GM21825 (cell line): ENCODE data around the gene KLRC3.
"Not testable (repeated sequence)": the region's sequence is repeated elsewhere in the genome, so short reads cannot be mapped to it uniquely, and the experiment has no call there.

Experiments used
- ATAC-seq: cut with Tn5 transposase; IDR thresholded peaks from one replicate; pipeline ENCODE4 v1.9.1; 2021; ENCODE audit warnings: mild to moderate bottlenecking, moderate library complexity; ENCODE audit not compliant: unreplicated experiment

KLRC3 gene

GRCh38 chr12:10420334-10420733, at the start of gene KLRC3:
Gene KLRC3 (minus strand): TSS chr12:10420595. CDS start chr12:10420550, 45 bp downstream.
- ATAC-seq = not testable (repeated sequence)

GRCh38 chr12:10469701-10470100, 49.3 kb upstream of the KLRC3 start:
- no peak for ATAC-seq

- ATAC-seq = no peak
These were observed 45.9 kb upstream of the KLRC3 start for GRCh38 chr12:10466311-10466710.

GRCh38 chr12:10457760-10458159, 37.4 kb upstream of the KLRC3 start:
- no peak for ATAC-seq

GRCh38 chr12:10456856-10457255, 36.5 kb upstream of the KLRC3 start:
- ATAC-seq = no peak

- ATAC-seq = no peak
These were observed 35.4 kb upstream of the KLRC3 start for GRCh38 chr12:10455766-10456165.

GRCh38 chr12:10454531-10454930, 34.1 kb upstream of the KLRC3 start:
- ATAC-seq = no peak

- ATAC-seq = no peak
These were observed 32.8 kb upstream of the KLRC3 start, which contains the start of gene KLRC1 for GRCh38 chr12:10453156-10453555. Gene KLRC1 (minus strand): TSS chr12:10453377. CDS start chr12:10451156, 2,221 bp downstream.

GRCh38 chr12:10448236-10448635, 27.8 kb upstream of the KLRC3 start:
- ATAC-seq = no peak

- ATAC-seq = not testable (repeated sequence)
These were observed 25.7 kb upstream of the KLRC3 start for GRCh38 chr12:10446052-10446451.

GRCh38 chr12:10441144-10441543, 20.7 kb upstream of the KLRC3 start:
- ATAC-seq = not testable (repeated sequence)

- ATAC-seq = not testable (repeated sequence)
These were observed 19.3 kb upstream of the KLRC3 start for GRCh38 chr12:10439608-10440274.

- not testable (repeated sequence) for ATAC-seq
These were observed 17.2 kb upstream of the KLRC3 start for GRCh38 chr12:10437601-10438000.

- ATAC-seq = not testable (repeated sequence)
These were observed 15.4 kb upstream of the KLRC3 start, which contains the start of gene KLRC2 for GRCh38 chr12:10435816-10436215. Gene KLRC2 (minus strand): TSS chr12:10436010. CDS start chr12:10435986, 24 bp downstream.

- ATAC-seq = not testable (repeated sequence)
These were observed 10.2 kb upstream of the KLRC3 start for GRCh38 chr12:10430623-10431022.

- not testable (repeated sequence) for ATAC-seq
These were observed 5.5 kb upstream of the KLRC3 start for GRCh38 chr12:10425938-10426337.

- ATAC-seq = not testable (repeated sequence)
These were observed 4.0 kb upstream of the KLRC3 start for GRCh38 chr12:10424260-10424899.

GRCh38 chr12:10422159-10422558, 1.8 kb upstream of the KLRC3 start:
- not testable (repeated sequence) for ATAC-seq

- ATAC-seq = no peak
These were observed 11.0 kb downstream of the KLRC3 start, which contains the start of gene KLRC4 for GRCh38 chr12:10409392-10409791. Gene KLRC4 (minus strand): TSS chr12:10409757. CDS start chr12:10409575, 182 bp downstream.

GRCh38 chr12:10408842-10409241, 11.6 kb downstream of the KLRC3 start:
- no peak for ATAC-seq

- no peak for ATAC-seq
These were observed 13.7 kb downstream of the KLRC3 start for GRCh38 chr12:10406725-10407124.

- ATAC-seq = no peak
These were observed 15.1 kb downstream of the KLRC3 start for GRCh38 chr12:10405294-10405693.
